ENCODE results near the gene CTNNB1. TPM values are rescaled to one million over a fixed set of nuclear protein-coding genes. Genes with fewer than 3 reads are reported as not detected.

The CTNNB1 gene
- total RNA-seq, 1 experiment from 2014 or later: 387 TPM

DNA sequence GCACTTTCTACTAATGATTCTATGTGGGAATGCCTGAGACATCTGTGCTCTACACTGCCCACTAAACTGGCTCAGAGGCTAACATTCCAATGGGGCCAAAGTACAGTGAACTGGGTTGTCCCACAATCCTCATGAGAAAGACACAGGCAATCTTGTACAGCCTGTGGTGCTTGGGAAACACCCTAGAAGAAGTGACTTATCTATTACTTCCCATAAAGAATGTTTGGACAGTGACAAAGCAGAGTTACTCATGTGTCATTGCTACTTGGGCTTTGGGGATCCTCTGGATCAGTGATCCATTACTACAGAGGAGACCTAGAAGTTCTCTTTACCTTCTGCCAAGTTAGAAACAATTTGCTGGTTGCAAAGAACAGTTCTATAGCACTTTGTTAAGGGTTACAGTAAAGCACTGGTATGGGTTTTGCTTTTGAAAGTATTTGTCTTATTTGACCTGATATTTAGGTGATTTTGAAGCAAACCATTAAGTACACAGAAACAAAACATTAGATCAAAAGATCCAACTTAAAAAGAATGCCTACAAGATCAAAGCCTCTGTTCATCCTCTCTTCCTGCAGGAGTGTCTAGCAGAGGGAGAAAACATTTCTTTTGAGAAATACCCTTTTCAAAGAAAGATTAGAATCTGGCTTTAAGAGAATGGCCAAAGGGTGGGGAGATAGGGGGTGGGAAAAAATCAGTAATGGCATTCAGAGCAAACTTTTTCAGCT is 75.8 kb downstream of the CTNNB1 start (continued):
- TF ChIP-seq, protein P1, sequence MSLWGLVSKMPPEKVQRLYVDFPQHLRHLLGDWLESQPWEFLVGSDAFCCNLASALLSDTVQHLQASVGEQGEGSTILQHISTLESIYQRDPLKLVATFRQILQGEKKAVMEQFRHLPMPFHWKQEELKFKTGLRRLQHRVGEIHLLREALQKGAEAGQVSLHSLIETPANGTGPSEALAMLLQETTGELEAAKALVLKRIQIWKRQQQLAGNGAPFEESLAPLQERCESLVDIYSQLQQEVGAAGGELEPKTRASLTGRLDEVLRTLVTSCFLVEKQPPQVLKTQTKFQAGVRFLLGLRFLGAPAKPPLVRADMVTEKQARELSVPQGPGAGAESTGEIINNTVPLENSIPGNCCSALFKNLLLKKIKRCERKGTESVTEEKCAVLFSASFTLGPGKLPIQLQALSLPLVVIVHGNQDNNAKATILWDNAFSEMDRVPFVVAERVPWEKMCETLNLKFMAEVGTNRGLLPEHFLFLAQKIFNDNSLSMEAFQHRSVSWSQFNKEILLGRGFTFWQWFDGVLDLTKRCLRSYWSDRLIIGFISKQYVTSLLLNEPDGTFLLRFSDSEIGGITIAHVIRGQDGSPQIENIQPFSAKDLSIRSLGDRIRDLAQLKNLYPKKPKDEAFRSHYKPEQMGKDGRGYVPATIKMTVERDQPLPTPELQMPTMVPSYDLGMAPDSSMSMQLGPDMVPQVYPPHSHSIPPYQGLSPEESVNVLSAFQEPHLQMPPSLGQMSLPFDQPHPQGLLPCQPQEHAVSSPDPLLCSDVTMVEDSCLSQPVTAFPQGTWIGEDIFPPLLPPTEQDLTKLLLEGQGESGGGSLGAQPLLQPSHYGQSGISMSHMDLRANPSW (CRISPR knock-in tag; conservative IDR thresholded peaks at IDR 0.05; ENCODE audit: low read depth): no peak
- no peak for TF ChIP-seq ETV6 (CRISPR knock-in tag; IDR thresholded peaks at IDR 0.05)
- TF ChIP-seq, protein P2, sequence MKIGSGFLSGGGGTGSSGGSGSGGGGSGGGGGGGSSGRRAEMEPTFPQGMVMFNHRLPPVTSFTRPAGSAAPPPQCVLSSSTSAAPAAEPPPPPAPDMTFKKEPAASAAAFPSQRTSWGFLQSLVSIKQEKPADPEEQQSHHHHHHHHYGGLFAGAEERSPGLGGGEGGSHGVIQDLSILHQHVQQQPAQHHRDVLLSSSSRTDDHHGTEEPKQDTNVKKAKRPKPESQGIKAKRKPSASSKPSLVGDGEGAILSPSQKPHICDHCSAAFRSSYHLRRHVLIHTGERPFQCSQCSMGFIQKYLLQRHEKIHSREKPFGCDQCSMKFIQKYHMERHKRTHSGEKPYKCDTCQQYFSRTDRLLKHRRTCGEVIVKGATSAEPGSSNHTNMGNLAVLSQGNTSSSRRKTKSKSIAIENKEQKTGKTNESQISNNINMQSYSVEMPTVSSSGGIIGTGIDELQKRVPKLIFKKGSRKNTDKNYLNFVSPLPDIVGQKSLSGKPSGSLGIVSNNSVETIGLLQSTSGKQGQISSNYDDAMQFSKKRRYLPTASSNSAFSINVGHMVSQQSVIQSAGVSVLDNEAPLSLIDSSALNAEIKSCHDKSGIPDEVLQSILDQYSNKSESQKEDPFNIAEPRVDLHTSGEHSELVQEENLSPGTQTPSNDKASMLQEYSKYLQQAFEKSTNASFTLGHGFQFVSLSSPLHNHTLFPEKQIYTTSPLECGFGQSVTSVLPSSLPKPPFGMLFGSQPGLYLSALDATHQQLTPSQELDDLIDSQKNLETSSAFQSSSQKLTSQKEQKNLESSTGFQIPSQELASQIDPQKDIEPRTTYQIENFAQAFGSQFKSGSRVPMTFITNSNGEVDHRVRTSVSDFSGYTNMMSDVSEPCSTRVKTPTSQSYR (CRISPR knock-in tag; IDR thresholded peaks at IDR 0.05): no peak
- TF ChIP-seq HMGA2 (CRISPR knock-in tag; IDR thresholded peaks at IDR 0.05): no peak
- TF ChIP-seq, protein P3, sequence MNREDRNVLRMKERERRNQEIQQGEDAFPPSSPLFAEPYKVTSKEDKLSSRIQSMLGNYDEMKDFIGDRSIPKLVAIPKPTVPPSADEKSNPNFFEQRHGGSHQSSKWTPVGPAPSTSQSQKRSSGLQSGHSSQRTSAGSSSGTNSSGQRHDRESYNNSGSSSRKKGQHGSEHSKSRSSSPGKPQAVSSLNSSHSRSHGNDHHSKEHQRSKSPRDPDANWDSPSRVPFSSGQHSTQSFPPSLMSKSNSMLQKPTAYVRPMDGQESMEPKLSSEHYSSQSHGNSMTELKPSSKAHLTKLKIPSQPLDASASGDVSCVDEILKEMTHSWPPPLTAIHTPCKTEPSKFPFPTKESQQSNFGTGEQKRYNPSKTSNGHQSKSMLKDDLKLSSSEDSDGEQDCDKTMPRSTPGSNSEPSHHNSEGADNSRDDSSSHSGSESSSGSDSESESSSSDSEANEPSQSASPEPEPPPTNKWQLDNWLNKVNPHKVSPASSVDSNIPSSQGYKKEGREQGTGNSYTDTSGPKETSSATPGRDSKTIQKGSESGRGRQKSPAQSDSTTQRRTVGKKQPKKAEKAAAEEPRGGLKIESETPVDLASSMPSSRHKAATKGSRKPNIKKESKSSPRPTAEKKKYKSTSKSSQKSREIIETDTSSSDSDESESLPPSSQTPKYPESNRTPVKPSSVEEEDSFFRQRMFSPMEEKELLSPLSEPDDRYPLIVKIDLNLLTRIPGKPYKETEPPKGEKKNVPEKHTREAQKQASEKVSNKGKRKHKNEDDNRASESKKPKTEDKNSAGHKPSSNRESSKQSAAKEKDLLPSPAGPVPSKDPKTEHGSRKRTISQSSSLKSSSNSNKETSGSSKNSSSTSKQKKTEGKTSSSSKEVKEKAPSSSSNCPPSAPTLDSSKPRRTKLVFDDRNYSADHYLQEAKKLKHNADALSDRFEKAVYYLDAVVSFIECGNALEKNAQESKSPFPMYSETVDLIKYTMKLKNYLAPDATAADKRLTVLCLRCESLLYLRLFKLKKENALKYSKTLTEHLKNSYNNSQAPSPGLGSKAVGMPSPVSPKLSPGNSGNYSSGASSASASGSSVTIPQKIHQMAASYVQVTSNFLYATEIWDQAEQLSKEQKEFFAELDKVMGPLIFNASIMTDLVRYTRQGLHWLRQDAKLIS (CRISPR knock-in tag; IDR thresholded peaks at IDR 0.05; ENCODE audit: borderline replicate concordance): no peak
- TF ChIP-seq NR1H2 (CRISPR knock-in tag; IDR thresholded peaks at IDR 0.05): no peak
- no peak for TF ChIP-seq TEAD4 (CRISPR knock-in tag; IDR thresholded peaks at IDR 0.05)

DNA sequence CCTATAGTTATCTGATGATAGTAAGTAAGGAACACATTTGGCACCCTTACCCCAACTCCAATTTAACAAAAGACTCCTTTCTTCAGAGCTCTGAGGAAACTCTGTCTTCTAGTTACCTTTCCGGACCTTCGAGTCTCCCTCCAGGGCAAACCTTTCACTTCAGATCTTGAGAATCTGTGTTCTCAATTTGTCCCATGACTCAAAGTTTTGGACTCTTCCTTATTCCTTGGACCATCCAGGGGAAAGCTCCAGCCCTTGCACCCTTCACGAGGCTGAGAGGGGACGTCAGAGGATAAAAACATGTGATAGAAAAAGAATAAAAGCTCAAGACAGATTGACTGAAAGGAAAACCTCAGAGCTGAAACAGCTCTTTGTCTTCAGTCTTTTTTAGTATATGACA is 76.9 kb downstream of the CTNNB1 start:
- Mint-ChIP-seq H3K9me3 (peaks cover 29% of the 10 kb centered on the region), H3K27me3 (ENCODE audit: low read depth) (0 out of 2 replicates have a peak, but pooled peaks cover 4% of the 10 kb centered on the region), H3K4me3 (no peak overlapping the region), H3K4me1 (peaks cover 15% of the 10 kb centered on the region), H3K36me3 (peaks cover 27% of the 10 kb centered on the region), H3K27ac (no peak overlapping the region)
- POLR2A ChIA-PET: no interaction called here
- ATAC-seq (no peak), DNase-seq (ENCODE audit: low spot score) (no peak)
- CTCF ChIA-PET: no interaction called here
- TF ChIP-seq GRHL2 (CRISPR knock-in tag; IDR thresholded peaks at IDR 0.05; ENCODE audit: insufficient replicate concordance, severe bottlenecking) (no peak), TEAD1 (CRISPR knock-in tag; IDR thresholded peaks at IDR 0.05) (no peak), GTF2I (CRISPR knock-in tag; conservative IDR thresholded peaks at IDR 0.05) (no peak), ATF1 (CRISPR knock-in tag; IDR thresholded peaks at IDR 0.05) (no peak), EMX1 (CRISPR knock-in tag; IDR thresholded peaks at IDR 0.05) (no peak), MXD4 (CRISPR knock-in tag; IDR thresholded peaks at IDR 0.05; ENCODE audit: borderline replicate concordance) (no peak)
- TF ChIP-seq, protein P4, sequence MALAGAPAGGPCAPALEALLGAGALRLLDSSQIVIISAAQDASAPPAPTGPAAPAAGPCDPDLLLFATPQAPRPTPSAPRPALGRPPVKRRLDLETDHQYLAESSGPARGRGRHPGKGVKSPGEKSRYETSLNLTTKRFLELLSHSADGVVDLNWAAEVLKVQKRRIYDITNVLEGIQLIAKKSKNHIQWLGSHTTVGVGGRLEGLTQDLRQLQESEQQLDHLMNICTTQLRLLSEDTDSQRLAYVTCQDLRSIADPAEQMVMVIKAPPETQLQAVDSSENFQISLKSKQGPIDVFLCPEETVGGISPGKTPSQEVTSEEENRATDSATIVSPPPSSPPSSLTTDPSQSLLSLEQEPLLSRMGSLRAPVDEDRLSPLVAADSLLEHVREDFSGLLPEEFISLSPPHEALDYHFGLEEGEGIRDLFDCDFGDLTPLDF (CRISPR knock-in tag; IDR thresholded peaks at IDR 0.05): no peak
- TF ChIP-seq, protein P5, sequence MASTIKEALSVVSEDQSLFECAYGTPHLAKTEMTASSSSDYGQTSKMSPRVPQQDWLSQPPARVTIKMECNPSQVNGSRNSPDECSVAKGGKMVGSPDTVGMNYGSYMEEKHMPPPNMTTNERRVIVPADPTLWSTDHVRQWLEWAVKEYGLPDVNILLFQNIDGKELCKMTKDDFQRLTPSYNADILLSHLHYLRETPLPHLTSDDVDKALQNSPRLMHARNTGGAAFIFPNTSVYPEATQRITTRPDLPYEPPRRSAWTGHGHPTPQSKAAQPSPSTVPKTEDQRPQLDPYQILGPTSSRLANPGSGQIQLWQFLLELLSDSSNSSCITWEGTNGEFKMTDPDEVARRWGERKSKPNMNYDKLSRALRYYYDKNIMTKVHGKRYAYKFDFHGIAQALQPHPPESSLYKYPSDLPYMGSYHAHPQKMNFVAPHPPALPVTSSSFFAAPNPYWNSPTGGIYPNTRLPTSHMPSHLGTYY (CRISPR knock-in tag; IDR thresholded peaks at IDR 0.05): no peak
- TF ChIP-seq, protein P6, sequence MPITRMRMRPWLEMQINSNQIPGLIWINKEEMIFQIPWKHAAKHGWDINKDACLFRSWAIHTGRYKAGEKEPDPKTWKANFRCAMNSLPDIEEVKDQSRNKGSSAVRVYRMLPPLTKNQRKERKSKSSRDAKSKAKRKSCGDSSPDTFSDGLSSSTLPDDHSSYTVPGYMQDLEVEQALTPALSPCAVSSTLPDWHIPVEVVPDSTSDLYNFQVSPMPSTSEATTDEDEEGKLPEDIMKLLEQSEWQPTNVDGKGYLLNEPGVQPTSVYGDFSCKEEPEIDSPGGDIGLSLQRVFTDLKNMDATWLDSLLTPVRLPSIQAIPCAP (CRISPR knock-in tag; IDR thresholded peaks at IDR 0.05): no peak

All from WTC11 (cell line).